Measurements from ENCODE around the gene HBA2. TPM values are rescaled to one million over a fixed set of nuclear protein-coding genes. Genes with fewer than 3 reads are reported as not detected.
"Not testable (repeated sequence)": the region's sequence is repeated elsewhere in the genome, so short reads cannot be mapped to it uniquely, and the experiment has no call there.

The HBA2 gene
- total and polyA plus RNA-seq, 9 of the 15 experiments (the other 6 are each of a cell fraction or from before 2014, with no cell fraction given) = 40.4 to 853 (median 286) TPM

DNA sequence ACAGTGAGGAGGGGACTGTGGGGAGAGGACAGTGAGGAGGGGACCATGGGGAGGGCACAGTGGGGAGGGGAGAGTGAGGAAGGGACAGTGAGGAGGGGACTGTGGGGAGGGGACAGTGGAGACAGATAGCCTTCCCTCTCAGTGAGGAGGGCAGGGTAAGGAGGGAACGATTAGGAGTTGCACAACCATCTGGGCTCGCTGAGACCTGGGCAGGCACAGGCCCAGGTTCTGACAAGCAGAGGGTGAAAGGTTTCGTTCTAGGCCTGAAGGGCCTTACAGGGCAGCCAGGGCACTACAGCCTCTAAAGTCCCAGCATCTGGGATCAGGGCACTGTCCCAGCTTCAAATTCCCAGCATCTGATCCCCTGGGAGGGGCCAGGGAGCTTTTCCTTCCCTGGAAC is 9.0 kb upstream of the HBA2 start:
- H2AFZ ChIP-seq (ENCODE audit: low read depth, low read length); in situ Hi-C loops (cut with MboI); H3K4me2 ChIP-seq (ENCODE audit: insufficient read depth, low read length); CTCF ChIA-PET (ENCODE audit: low intra/inter-chr PET ratio); H3K27me3 ChIP-seq (ENCODE audit: control insufficient read depth in 2 of 2, insufficient read depth in 2 of 2, low read length in 2 of 2); H3K9me3 ChIP-seq (replicated peaks; ENCODE audit: control insufficient read depth, insufficient read depth, low read depth, low read length); H3K79me2 ChIP-seq (ENCODE audit: control insufficient read depth, insufficient read depth, low read length); H3K27ac ChIP-seq (ENCODE audit: extremely low read depth, low read depth, low read length); BruUV-seq (replicated peaks); POLR2A ChIA-PET; intact Hi-C loops (cut with micrococcal nuclease); H3K4me3 ChIP-seq; H4K20me1 ChIP-seq (replicated peaks; ENCODE audit: control insufficient read depth, insufficient read depth, low read length); H3K9me1 ChIP-seq (ENCODE audit: control insufficient read depth, insufficient read depth, low read length); H3K36me3 ChIP-seq (ENCODE audit: control insufficient read depth, insufficient read depth, low read length): not testable (repeated sequence)
- TF ChIP-seq CEBPB (tag; IDR thresholded peaks at IDR 0.05) = peak; percentile 82
- WGBS (ENCODE audit: insufficient coverage, low coverage, missing lambda C conversion rate) = 17% methylated on average over 1 of the region's 3 CpGs
- peak; percentile 71 for ATAC-seq
- H3K9ac ChIP-seq (ENCODE audit: insufficient read depth in 1 of 2, low read depth in 2 of 2, low read length in 2 of 2) = peak overlapping the region in 1 of 2 experiments; percentile 36; a peak in 1 of 4 replicates
- FAIRE-seq = peak; percentile 93
- H3K4me1 ChIP-seq (replicated peaks in 1 of 2; ENCODE audit: control insufficient read depth in 2 of 2, insufficient read depth in 2 of 2, low read length in 2 of 2) = peaks cover 6 to 71% of the 10 kb centered on the region in 2 experiments; a peak in 4 of 5 replicates
- peak in 2 of 4 experiments; percentile 10 to 14 for DNase-seq (ENCODE audit: extremely low read depth in 1 of 4, low spot score in 3 of 4)

DNA sequence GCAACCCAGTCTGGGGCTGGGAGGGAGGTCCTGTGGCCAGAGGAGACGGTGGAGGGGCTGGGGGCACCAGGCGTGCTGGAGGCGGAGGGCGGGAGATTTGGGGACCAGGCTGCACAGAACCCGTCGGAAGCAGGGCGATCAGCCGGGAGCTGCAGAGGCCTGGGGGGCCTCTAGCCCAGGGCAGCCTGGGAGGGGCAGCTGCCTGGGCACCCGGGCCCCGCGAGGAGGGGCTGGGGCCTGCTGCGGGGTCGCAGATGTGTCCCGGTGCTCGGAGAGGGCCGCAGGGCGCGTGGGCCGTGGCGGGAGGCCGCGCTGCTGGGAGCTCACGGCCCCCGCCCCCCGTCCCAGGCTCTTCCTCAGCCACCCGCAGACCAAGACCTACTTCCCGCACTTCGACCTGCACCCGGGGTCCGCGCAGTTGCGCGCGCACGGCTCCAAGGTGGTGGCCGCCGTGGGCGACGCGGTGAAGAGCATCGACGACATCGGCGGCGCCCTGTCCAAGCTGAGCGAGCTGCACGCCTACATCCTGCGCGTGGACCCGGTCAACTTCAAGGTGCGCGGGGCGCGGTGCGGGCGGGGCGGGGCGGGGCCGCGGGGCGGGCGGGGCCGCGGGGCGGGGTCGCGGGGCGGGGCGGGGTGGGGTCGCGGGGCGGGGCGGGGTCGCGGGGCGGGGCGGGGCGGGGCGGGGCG is 8.4 kb upstream of the HBA2 start:
- H3K36me3 ChIP-seq (ENCODE audit: control insufficient read depth, insufficient read depth, low read length); H3K9ac ChIP-seq (ENCODE audit: insufficient read depth in 1 of 2, low read depth in 2 of 2, low read length in 2 of 2); intact Hi-C loops (cut with micrococcal nuclease); H2AFZ ChIP-seq (ENCODE audit: low read depth, low read length); BruUV-seq (replicated peaks); H4K20me1 ChIP-seq (replicated peaks; ENCODE audit: control insufficient read depth, insufficient read depth, low read length); H3K4me2 ChIP-seq (ENCODE audit: insufficient read depth, low read length); H3K27me3 ChIP-seq (ENCODE audit: control insufficient read depth in 2 of 2, insufficient read depth in 2 of 2, low read length in 2 of 2); in situ Hi-C loops (cut with MboI); FAIRE-seq; H3K79me2 ChIP-seq (ENCODE audit: control insufficient read depth, insufficient read depth, low read length); H3K9me1 ChIP-seq (ENCODE audit: control insufficient read depth, insufficient read depth, low read length); CTCF ChIA-PET (ENCODE audit: low intra/inter-chr PET ratio); POLR2A ChIA-PET; DNase-seq (ENCODE audit: extremely low read depth in 1 of 4, low spot score in 3 of 4); H3K9me3 ChIP-seq (replicated peaks; ENCODE audit: control insufficient read depth, insufficient read depth, low read depth, low read length); H3K27ac ChIP-seq (ENCODE audit: extremely low read depth, low read depth, low read length); H3K4me3 ChIP-seq: not testable (repeated sequence)
- H3K4me1 ChIP-seq (replicated peaks in 1 of 2; ENCODE audit: control insufficient read depth in 2 of 2, insufficient read depth in 2 of 2, low read length in 2 of 2) = peaks cover 10 to 76% of the 10 kb centered on the region in 2 experiments; a peak in 4 of 5 replicates
- ATAC-seq = peak; percentile 82
- WGBS (ENCODE audit: insufficient coverage, low coverage, missing lambda C conversion rate) = no CpG with 5 or more reads among the region's 80 CpGs
